ENCODE results near the gene FBXW4.

DNA sequence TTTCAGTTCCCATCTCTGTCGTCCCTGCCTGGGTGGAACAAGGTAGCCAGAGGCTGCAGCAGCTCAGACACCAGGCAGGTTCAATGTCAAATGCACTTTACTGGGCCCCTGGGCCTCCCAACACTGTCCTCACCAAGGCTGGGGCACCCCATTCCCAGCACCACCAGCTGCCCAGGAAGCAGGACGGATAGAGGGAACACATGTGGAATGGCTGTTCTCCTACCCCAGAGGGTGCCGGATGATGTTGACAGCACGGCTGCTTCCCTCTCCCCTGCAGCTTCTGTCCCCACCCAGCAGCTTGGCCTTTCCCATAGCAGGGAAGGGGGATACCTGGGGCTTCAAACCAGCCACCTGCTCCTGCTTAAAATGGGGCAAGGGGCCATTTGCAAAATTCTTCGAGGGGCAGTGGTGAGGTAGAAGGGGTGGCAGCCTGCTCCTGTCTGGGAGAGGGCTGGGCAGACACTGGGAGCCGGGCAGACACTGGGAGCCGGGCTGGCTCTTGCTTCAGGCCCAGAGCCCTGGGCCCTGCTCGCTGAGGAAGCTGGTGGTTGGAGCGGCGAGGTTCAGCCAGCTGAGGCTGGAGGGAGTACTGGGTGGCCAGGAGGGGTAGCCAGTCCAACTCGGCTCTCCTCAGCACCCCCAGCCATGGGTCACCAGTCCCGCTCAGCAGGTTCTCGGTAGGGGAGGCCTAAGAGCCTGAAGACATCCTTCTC lies 116.0 kb downstream of the FBXW4 start:
- TF ChIP-seq, protein P1, sequence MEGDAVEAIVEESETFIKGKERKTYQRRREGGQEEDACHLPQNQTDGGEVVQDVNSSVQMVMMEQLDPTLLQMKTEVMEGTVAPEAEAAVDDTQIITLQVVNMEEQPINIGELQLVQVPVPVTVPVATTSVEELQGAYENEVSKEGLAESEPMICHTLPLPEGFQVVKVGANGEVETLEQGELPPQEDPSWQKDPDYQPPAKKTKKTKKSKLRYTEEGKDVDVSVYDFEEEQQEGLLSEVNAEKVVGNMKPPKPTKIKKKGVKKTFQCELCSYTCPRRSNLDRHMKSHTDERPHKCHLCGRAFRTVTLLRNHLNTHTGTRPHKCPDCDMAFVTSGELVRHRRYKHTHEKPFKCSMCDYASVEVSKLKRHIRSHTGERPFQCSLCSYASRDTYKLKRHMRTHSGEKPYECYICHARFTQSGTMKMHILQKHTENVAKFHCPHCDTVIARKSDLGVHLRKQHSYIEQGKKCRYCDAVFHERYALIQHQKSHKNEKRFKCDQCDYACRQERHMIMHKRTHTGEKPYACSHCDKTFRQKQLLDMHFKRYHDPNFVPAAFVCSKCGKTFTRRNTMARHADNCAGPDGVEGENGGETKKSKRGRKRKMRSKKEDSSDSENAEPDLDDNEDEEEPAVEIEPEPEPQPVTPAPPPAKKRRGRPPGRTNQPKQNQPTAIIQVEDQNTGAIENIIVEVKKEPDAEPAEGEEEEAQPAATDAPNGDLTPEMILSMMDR (IDR thresholded peaks at IDR 0.05) = no peak
- TF ChIP-seq POLR2A (IDR thresholded peaks at IDR 0.05) = no peak
